Measurements from ENCODE around the gene VSX2.
"Not testable (repeated sequence)": the region's sequence is repeated elsewhere in the genome, so short reads cannot be mapped to it uniquely, and the experiment has no call there.

The VSX2 gene

GRCh38 chr14:74260525-74261233, 21.4 kb downstream of the VSX2 start:
- no peak for DNase-seq

- no peak for DNase-seq
Measured at GRCh38 chr14:74261288-74261687, 22.0 kb downstream of the VSX2 start.

GRCh38 chr14:74262076-74262475, 22.8 kb downstream of the VSX2 start:
- no peak for DNase-seq

- DNase-seq, result no peak
Measured at GRCh38 chr14:74263181-74263580, 23.9 kb downstream of the VSX2 start.

- DNase-seq, result no peak
Measured at GRCh38 chr14:74263921-74264320, 24.7 kb downstream of the VSX2 start.

- DNase-seq, result no peak
Measured at GRCh38 chr14:74265301-74265965, 26.2 kb downstream of the VSX2 start.

GRCh38 chr14:74267588-74267987, 28.3 kb downstream of the VSX2 start:
- no peak for DNase-seq

- not testable (repeated sequence) for DNase-seq
Measured at GRCh38 chr14:74270382-74271177, 31.3 kb downstream of the VSX2 start.

GRCh38 chr14:74271365-74271764, 32.1 kb downstream of the VSX2 start:
- no peak for DNase-seq

GRCh38 chr14:74275241-74275841, 36.1 kb downstream of the VSX2 start:
- no peak for DNase-seq

- DNase-seq, result no peak
Measured at GRCh38 chr14:74278080-74278479, 38.8 kb downstream of the VSX2 start.

- DNase-seq, result no peak
Measured at GRCh38 chr14:74281069-74281468, 41.8 kb downstream of the VSX2 start.

- no peak for DNase-seq
Measured at GRCh38 chr14:74286736-74287135, 47.5 kb downstream of the VSX2 start.

GRCh38 chr14:74289801-74290200, 50.6 kb downstream of the VSX2 start:
- DNase-seq, result no peak

- no peak for DNase-seq
Measured at GRCh38 chr14:74290415-74290814, 51.2 kb downstream of the VSX2 start.

GRCh38 chr14:74292061-74292460, 52.8 kb downstream of the VSX2 start:
- no peak for DNase-seq

- no peak for DNase-seq
Measured at GRCh38 chr14:74293606-74294005, 54.4 kb downstream of the VSX2 start.

- DNase-seq, result no peak
Measured at GRCh38 chr14:74296037-74296467, 56.8 kb downstream of the VSX2 start.

- no peak for DNase-seq
Measured at GRCh38 chr14:74297986-74298385, 58.7 kb downstream of the VSX2 start.

- DNase-seq, result no peak
Measured at GRCh38 chr14:74299061-74299545, 59.9 kb downstream of the VSX2 start.

GRCh38 chr14:74301594-74302151, 62.4 kb downstream of the VSX2 start:
- DNase-seq, result no peak

- no peak for DNase-seq
Measured at GRCh38 chr14:74302152-74302628, 62.9 kb downstream of the VSX2 start.

Data from cortex of kidney (tissue), 1 donor.